K562 (cell line): Measurements from ENCODE around the gene PHLDB3. TPM values are rescaled to one million over a fixed set of nuclear protein-coding genes. Genes with fewer than 3 reads are reported as not detected.

ENCODE experiments used
- ATF1 ChIP-seq, 2 experiments: fragments of 450-650 bp in 1 of 2; IDR thresholded peaks; 2 replicates each; pipeline ENCODE4 v1.6.1; 2016; ENCODE audit warnings: missing compliant biosample characterization in 1 of 2, missing genetic modification characterization in 1 of 2
- BRD9 ChIP-seq: fragments of 450-650 bp; IDR thresholded peaks from 2 replicates; pipeline ENCODE4 v1.6.1; 2018; ENCODE audit warnings: low read depth; ENCODE audit not compliant: partially characterized antibody
- CBX5 ChIP-seq: IDR thresholded peaks from 2 replicates; pipeline ENCODE4 v1.6.1; 2014; ENCODE audit warnings: low read depth, borderline replicate concordance
- CEBPG ChIP-seq, 3 experiments: fragments of 200-800 bp in 1 of 3; sonication (Bioruptor generic) in 1 of 3; sonication (generic) in 1 of 3; formaldehyde crosslinking in 1 of 3; IDR thresholded peaks in 2 of 3; conservative IDR thresholded peaks in 1 of 3; 2 replicates each; pipeline versions ENCODE4 v1.6.1 to v1.8.0; 2016 to 2022; ENCODE audit warnings: missing compliant biosample characterization in 2 of 3, missing genetic modification characterization in 2 of 3, mild to moderate bottlenecking in 1 of 3, missing genetic modification reagents in 1 of 3
- EZH2 ChIP-seq: IDR thresholded peaks from 2 replicates; pipeline ENCODE4 v1.6.1; 2012; ENCODE audit warnings: low read depth, mild to moderate bottlenecking, inconsistent platforms, low read length, borderline replicate concordance
- HDGF ChIP-seq: fragments of 450-650 bp; IDR thresholded peaks from 2 replicates; pipeline ENCODE4 v1.6.1; 2016
- HMGN3 ChIP-seq: IDR thresholded peaks from 2 replicates; pipeline ENCODE4 v1.6.1; 2011; ENCODE audit warnings: borderline replicate concordance, low read depth, mild to moderate bottlenecking, mixed read lengths, low read length; ENCODE audit not compliant: insufficient read length; ENCODE audit errors: extremely low read depth
- MCM5 ChIP-seq: fragments of 450-650 bp; IDR thresholded peaks from 2 replicates; pipeline ENCODE4 v1.6.1; 2016; ENCODE audit warnings: low read depth
- SMARCA5 ChIP-seq: fragments of 450-650 bp; IDR thresholded peaks from 2 replicates; pipeline ENCODE4 v1.6.1; 2016
- ZEB2 ChIP-seq: fragments of 450-650 bp; IDR thresholded peaks from 2 replicates; pipeline ENCODE4 v1.6.1; 2016
- ZNF507 ChIP-seq: conservative IDR thresholded peaks from 2 replicates; pipeline ENCODE4 v1.6.1; 2017; ENCODE audit warnings: missing genetic modification characterization, missing compliant biosample characterization
- polyA plus RNA-seq, 8 experiments: library from polyadenylated mRNA; depleted of rRNA in 4 of 8; stranded (reverse) in 5 of 8; unstranded in 3 of 8; fragments of >200 nt; fragmentation: Nextera tagmentation in 2 of 8; fragmentation: Illumina TruSeq in 1 of 8; extraction: Ambion mirVana in 2 of 8; extraction: Trizol in 1 of 8; gene quantifications; 2 replicates each; pipeline versions ENCODE4 v1.2.1 to v1.2.3, GENCODE V29; 2011 to 2014; ENCODE audit warnings: inconsistent platforms in 1 of 8, missing spikeins in 1 of 8
- total RNA-seq, 7 experiments: library from RNA; depleted of rRNA in 6 of 7; stranded (reverse); fragments of >200 nt in 6 of 7; fragmentation: Illumina TruSeq in 2 of 7; extraction: Trizol in 2 of 7; gene quantifications; 2 replicates each; pipeline versions ENCODE4 v1.2.1 to v1.2.3, GENCODE V29; 2011 to 2021; ENCODE audit warnings: low replicate concordance in 1 of 7
- TF ChIP-seq, protein P1 (sequence below), 3 experiments: fragments of 200-800 bp in 1 of 3; fragments of 250-450 bp in 1 of 3; fragments of 450-650 bp in 1 of 3; sonication (Bioruptor Pico) in 1 of 3; sonication (Bioruptor generic) in 1 of 3; formaldehyde crosslinking in 1 of 3; IDR thresholded peaks; 2 replicates each; pipeline versions ENCODE4 v1.6.1 to v1.8.0; 2016 to 2022; ENCODE audit warnings: mild to moderate bottlenecking in 2 of 3, missing genetic modification characterization in 2 of 3, missing compliant biosample characterization in 1 of 3, moderate library complexity in 1 of 3
- TF ChIP-seq, protein P2 (sequence below): conservative IDR thresholded peaks from 2 replicates; pipeline ENCODE4 v1.6.1; 2011; ENCODE audit warnings: low read depth, mild to moderate bottlenecking, low read length; ENCODE audit not compliant: control insufficient read depth
- TF ChIP-seq, protein P3 (sequence below): fragments of 450-650 bp; IDR thresholded peaks from 2 replicates; pipeline ENCODE4 v1.6.1; 2016
- TF ChIP-seq, protein P4 (sequence below): fragments of 450-650 bp; IDR thresholded peaks from 2 replicates; pipeline ENCODE4 v1.6.1; 2016; ENCODE audit warnings: mild to moderate bottlenecking
- TF ChIP-seq, protein P5 (sequence below): fragments of 250-450 bp; sonication (Bioruptor Pico); IDR thresholded peaks from 2 replicates; pipeline ENCODE4 v1.8.0; 2022; ENCODE audit warnings: inconsistent platforms, mild to moderate bottlenecking, moderate library complexity, borderline replicate concordance

The PHLDB3 gene
- total and polyA plus RNA-seq, 9 of the 15 experiments (the other 6 are each of a cell fraction or from before 2014, with no cell fraction given): 0.04 to 23.5 (median 3.9) TPM

DNA sequence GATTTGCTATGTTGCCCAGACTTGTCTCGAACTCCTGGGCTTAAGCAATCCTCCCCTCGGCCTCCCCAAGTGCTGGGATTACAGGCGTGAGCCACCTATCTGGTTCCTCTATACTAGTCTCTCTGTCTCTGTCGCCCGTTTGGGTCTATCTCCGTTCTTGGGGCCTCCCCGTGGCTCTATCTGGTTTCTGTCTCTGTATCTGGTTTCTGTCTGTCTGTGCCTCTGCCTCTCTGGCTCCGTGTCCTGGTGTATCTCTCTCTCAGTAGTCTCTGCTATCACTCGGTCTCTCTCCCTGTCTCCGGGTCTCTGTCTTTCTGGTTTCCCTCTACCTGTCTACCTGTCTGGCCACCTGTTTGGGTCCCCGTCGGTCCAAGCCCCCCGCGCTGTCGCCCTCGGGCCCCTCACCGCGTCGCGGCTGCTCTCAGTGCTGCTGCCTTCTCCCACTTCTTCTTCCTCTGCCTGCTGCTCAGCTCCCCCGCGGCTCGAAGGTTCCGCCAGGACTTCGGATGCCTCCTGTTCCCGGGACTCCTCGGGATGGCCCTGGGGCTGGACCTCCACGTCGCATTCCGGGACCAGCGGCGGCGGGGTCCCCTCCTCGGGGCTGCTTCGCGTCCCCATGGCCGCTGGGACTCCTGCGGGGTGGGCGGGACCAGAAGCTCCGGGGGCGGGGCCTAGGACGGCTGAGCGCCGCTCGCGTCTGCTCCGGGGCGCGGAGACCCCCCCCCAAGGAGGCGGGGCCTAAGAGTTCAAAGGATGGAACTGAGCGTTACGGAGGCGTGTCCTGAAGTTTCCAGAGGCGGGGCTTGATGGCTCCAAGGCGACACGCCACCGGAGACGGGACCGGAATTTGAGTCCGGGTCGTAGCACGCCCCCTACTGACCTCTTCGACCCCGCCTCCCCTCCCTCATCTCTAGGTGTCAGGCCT, 783 bp downstream of the PHLDB3 start (continued):
- TF ChIP-seq, protein P1, sequence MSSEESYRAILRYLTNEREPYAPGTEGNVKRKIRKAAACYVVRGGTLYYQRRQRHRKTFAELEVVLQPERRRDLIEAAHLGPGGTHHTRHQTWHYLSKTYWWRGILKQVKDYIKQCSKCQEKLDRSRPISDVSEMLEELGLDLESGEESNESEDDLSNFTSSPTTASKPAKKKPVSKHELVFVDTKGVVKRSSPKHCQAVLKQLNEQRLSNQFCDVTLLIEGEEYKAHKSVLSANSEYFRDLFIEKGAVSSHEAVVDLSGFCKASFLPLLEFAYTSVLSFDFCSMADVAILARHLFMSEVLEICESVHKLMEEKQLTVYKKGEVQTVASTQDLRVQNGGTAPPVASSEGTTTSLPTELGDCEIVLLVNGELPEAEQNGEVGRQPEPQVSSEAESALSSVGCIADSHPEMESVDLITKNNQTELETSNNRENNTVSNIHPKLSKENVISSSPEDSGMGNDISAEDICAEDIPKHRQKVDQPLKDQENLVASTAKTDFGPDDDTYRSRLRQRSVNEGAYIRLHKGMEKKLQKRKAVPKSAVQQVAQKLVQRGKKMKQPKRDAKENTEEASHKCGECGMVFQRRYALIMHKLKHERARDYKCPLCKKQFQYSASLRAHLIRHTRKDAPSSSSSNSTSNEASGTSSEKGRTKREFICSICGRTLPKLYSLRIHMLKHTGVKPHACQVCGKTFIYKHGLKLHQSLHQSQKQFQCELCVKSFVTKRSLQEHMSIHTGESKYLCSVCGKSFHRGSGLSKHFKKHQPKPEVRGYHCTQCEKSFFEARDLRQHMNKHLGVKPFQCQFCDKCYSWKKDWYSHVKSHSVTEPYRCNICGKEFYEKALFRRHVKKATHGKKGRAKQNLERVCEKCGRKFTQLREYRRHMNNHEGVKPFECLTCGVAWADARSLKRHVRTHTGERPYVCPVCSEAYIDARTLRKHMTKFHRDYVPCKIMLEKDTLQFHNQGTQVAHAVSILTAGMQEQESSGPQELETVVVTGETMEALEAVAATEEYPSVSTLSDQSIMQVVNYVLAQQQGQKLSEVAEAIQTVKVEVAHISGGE (CRISPR knock-in tag; IDR thresholded peaks at IDR 0.05): peak in 1 of 3 experiments; percentile 54; a peak in 2 of 6 replicates
- TF ChIP-seq CEBPG (CRISPR knock-in tag; IDR thresholded peaks at IDR 0.05) (no peak), CEBPG (tag; conservative IDR thresholded peaks at IDR 0.05 in 1 of 2, IDR thresholded peaks at IDR 0.05 in 1 of 2) (no peak), MCM5 (no peak), HMGN3 (peak; percentile 34), EZH2 (no peak), ZEB2 (peak; percentile 75), SMARCA5 (peak; percentile 69; the same call in 1 of the 2 replicates), ATF1 (CRISPR knock-in tag; IDR thresholded peaks at IDR 0.05) (no peak), ATF1 (tag; IDR thresholded peaks at IDR 0.05) (peak; percentile 10), HDGF (peak; percentile 65; the same call in 1 of the 2 replicates), CBX5 (no peak), BRD9 (peak; percentile 53), ZNF507 (tag) (no peak)
- TF ChIP-seq, protein P2, sequence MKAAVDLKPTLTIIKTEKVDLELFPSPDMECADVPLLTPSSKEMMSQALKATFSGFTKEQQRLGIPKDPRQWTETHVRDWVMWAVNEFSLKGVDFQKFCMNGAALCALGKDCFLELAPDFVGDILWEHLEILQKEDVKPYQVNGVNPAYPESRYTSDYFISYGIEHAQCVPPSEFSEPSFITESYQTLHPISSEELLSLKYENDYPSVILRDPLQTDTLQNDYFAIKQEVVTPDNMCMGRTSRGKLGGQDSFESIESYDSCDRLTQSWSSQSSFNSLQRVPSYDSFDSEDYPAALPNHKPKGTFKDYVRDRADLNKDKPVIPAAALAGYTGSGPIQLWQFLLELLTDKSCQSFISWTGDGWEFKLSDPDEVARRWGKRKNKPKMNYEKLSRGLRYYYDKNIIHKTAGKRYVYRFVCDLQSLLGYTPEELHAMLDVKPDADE: 0 out of 2 replicates have a peak, but pooled peaks have one; percentile 42
- TF ChIP-seq, protein P3, sequence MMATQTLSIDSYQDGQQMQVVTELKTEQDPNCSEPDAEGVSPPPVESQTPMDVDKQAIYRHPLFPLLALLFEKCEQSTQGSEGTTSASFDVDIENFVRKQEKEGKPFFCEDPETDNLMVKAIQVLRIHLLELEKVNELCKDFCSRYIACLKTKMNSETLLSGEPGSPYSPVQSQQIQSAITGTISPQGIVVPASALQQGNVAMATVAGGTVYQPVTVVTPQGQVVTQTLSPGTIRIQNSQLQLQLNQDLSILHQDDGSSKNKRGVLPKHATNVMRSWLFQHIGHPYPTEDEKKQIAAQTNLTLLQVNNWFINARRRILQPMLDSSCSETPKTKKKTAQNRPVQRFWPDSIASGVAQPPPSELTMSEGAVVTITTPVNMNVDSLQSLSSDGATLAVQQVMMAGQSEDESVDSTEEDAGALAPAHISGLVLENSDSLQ: peak; percentile 76
- TF ChIP-seq, protein P4, sequence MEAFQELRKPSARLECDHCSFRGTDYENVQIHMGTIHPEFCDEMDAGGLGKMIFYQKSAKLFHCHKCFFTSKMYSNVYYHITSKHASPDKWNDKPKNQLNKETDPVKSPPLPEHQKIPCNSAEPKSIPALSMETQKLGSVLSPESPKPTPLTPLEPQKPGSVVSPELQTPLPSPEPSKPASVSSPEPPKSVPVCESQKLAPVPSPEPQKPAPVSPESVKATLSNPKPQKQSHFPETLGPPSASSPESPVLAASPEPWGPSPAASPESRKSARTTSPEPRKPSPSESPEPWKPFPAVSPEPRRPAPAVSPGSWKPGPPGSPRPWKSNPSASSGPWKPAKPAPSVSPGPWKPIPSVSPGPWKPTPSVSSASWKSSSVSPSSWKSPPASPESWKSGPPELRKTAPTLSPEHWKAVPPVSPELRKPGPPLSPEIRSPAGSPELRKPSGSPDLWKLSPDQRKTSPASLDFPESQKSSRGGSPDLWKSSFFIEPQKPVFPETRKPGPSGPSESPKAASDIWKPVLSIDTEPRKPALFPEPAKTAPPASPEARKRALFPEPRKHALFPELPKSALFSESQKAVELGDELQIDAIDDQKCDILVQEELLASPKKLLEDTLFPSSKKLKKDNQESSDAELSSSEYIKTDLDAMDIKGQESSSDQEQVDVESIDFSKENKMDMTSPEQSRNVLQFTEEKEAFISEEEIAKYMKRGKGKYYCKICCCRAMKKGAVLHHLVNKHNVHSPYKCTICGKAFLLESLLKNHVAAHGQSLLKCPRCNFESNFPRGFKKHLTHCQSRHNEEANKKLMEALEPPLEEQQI: no peak
- TF ChIP-seq, protein P5, sequence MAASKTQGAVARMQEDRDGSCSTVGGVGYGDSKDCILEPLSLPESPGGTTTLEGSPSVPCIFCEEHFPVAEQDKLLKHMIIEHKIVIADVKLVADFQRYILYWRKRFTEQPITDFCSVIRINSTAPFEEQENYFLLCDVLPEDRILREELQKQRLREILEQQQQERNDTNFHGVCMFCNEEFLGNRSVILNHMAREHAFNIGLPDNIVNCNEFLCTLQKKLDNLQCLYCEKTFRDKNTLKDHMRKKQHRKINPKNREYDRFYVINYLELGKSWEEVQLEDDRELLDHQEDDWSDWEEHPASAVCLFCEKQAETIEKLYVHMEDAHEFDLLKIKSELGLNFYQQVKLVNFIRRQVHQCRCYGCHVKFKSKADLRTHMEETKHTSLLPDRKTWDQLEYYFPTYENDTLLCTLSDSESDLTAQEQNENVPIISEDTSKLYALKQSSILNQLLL (CRISPR knock-in tag): no peak
